H54 (cell line): ENCODE results near the gene HIRA.
"Not testable (repeated sequence)": the region's sequence is repeated elsewhere in the genome, so short reads cannot be mapped to it uniquely, and the experiment has no call there.

ENCODE experiments used
- DNase-seq: peaks from one replicate; pipeline ENCODE4 v3.0.0; 2011; ENCODE audit warnings: low spot score, mixed read lengths; ENCODE audit not compliant: insufficient read length
- FAIRE-seq: peaks from 3 replicates; lab custom pipeline; 2011; peaks lifted over from hg19 to GRCh38; lab: Jason Lieb, UNC
- POLR2A ChIP-seq: IDR thresholded peaks from 2 replicates; pipeline ENCODE4 v1.6.1; 2011; ENCODE audit warnings: low read depth, mild to moderate bottlenecking, low read length

The HIRA gene

GRCh38 chr22:19325296-19325948, 106.1 kb downstream of the HIRA start:
- DNase-seq (no peak), FAIRE-seq (no peak)
- no peak for TF ChIP-seq POLR2A

GRCh38 chr22:19323420-19323819, 108.1 kb downstream of the HIRA start:
- not testable (repeated sequence) for DNase-seq, FAIRE-seq

GRCh38 chr22:19321757-19322156, 109.8 kb downstream of the HIRA start:
- DNase-seq = no peak
- TF ChIP-seq POLR2A = no peak
- FAIRE-seq = no peak

GRCh38 chr22:19320136-19320535, 111.4 kb downstream of the HIRA start:
- not testable (repeated sequence) for DNase-seq, FAIRE-seq

- DNase-seq (no peak), FAIRE-seq (no peak)
- TF ChIP-seq POLR2A = no peak
These were observed 112.3 kb downstream of the HIRA start for GRCh38 chr22:19319281-19319680.

- DNase-seq (no peak), FAIRE-seq (no peak)
- no peak for TF ChIP-seq POLR2A
These were observed 113.7 kb downstream of the HIRA start for GRCh38 chr22:19317865-19318264.

GRCh38 chr22:19307872-19308271, 123.7 kb downstream of the HIRA start:
- FAIRE-seq (no peak), DNase-seq (no peak)
- no peak for TF ChIP-seq POLR2A

- not testable (repeated sequence) for FAIRE-seq, DNase-seq
These were observed 125.0 kb downstream of the HIRA start for GRCh38 chr22:19306535-19306934.

- DNase-seq (no peak), FAIRE-seq (no peak)
- TF ChIP-seq POLR2A = no peak
These were observed 127.0 kb downstream of the HIRA start for GRCh38 chr22:19304547-19304946.

- FAIRE-seq (no peak), DNase-seq (no peak)
- no peak for TF ChIP-seq POLR2A
These were observed 127.7 kb downstream of the HIRA start for GRCh38 chr22:19303785-19304184.

- no peak for FAIRE-seq
- no peak for DNase-seq
- TF ChIP-seq POLR2A = no peak
These were observed 135.8 kb downstream of the HIRA start for GRCh38 chr22:19295733-19296132.

GRCh38 chr22:19292458-19293230, 138.9 kb downstream of the HIRA start:
- FAIRE-seq = no peak
- no peak for TF ChIP-seq POLR2A
- no peak for DNase-seq

- DNase-seq (peak; percentile 72), FAIRE-seq (no peak)
These were observed 139.7 kb downstream of the HIRA start, which contains the start of gene CLTCL1 for GRCh38 chr22:19291580-19292457. TSS of gene CLTCL1 (minus strand) at chr22:19291719. CDS start at chr22:19291641, 78 bp downstream.

GRCh38 chr22:19291218-19291579, 140.3 kb downstream of the HIRA start:
- DNase-seq (no peak), FAIRE-seq (no peak)
- no peak for TF ChIP-seq POLR2A

More at GRCh38 chr22:19291580-19292457, 139.7 kb downstream of the HIRA start, which contains the start of gene CLTCL1:
- TF ChIP-seq POLR2A = peak; percentile 58; the same call in 1 of the 2 replicates
